Hypothalamus (tissue), 51 donors: ENCODE results near the gene NQO1.
"Not testable (repeated sequence)": the region's sequence is repeated elsewhere in the genome, so short reads cannot be mapped to it uniquely, and the experiment has no call there.

Experiments used
- DNase-seq, 51 donors: peaks; one replicate each; lab custom pipeline; 2025; lab: John Stamatoyannopoulos, UW

NQO1 gene

GRCh38 chr16:69726313-69727060, at the start of gene NQO1:
Gene NQO1 (minus strand): TSS chr16:69726560. CDS start chr16:69726439, 121 bp downstream.
- DNase-seq, result peak; percentile 34 to 94 (median 83)

- no peak for DNase-seq
These were observed 49.2 kb upstream of the NQO1 start for GRCh38 chr16:69775563-69775962.

- DNase-seq, result no peak
These were observed 47.0 kb upstream of the NQO1 start for GRCh38 chr16:69773260-69773947.

GRCh38 chr16:69771651-69771967, 45.2 kb upstream of the NQO1 start:
- DNase-seq, result no peak

- DNase-seq, result no peak
These were observed 43.0 kb upstream of the NQO1 start for GRCh38 chr16:69769404-69769803.

GRCh38 chr16:69768666-69769065, 42.3 kb upstream of the NQO1 start:
- no peak for DNase-seq

- DNase-seq, result no peak
These were observed 41.3 kb upstream of the NQO1 start for GRCh38 chr16:69767459-69768229.

- no peak for DNase-seq
These were observed 37.2 kb upstream of the NQO1 start for GRCh38 chr16:69763599-69763942.

GRCh38 chr16:69762814-69763598, 36.6 kb upstream of the NQO1 start:
- peak in 1 of 51 donors; percentile 39 for DNase-seq

GRCh38 chr16:69761983-69762813, 35.8 kb upstream of the NQO1 start, which contains the start of gene WWP2:
Gene WWP2 (plus strand): TSS chr16:69762332. CDS start chr16:69787011, 24,679 bp downstream.
- peak in 50 of 51 donors; percentile 34 to 91 (median 75) for DNase-seq

GRCh38 chr16:69757375-69757774, 31.0 kb upstream of the NQO1 start:
- DNase-seq, result not testable (repeated sequence)

GRCh38 chr16:69756705-69757104, 30.3 kb upstream of the NQO1 start:
- DNase-seq, result no peak

GRCh38 chr16:69754469-69755310, 28.3 kb upstream of the NQO1 start, which contains the start of gene NOB1:
Gene NOB1 (minus strand): TSS chr16:69754926. CDS start chr16:69754910, 16 bp downstream.
- peak; percentile 62 to 99 (median 93) for DNase-seq

GRCh38 chr16:69754143-69754468, 27.7 kb upstream of the NQO1 start:
- no peak for DNase-seq

GRCh38 chr16:69748694-69749345, 22.5 kb upstream of the NQO1 start:
- no peak for DNase-seq

GRCh38 chr16:69747115-69747514, 20.8 kb upstream of the NQO1 start:
- DNase-seq, result no peak

GRCh38 chr16:69745959-69746358, 19.6 kb upstream of the NQO1 start:
- DNase-seq, result no peak

- no peak for DNase-seq
These were observed 18.9 kb upstream of the NQO1 start for GRCh38 chr16:69745232-69745612.
